HepG2 (cell line): ENCODE data around the gene APBA1. TPM values are rescaled to one million over a fixed set of nuclear protein-coding genes. Genes with fewer than 3 reads are reported as not detected.

Experiments
- ATAC-seq: fragments of 200-7000 bp; cut with Tn5 transposase; 3 replicates; pipeline ENCODE4 v1.9.1; 2020; ENCODE audit warnings: mild to moderate bottlenecking, moderate library complexity
- BruUV-seq: library from RNA; stranded (reverse); fragments of 400-500 nt; replicated peaks from 2 replicates; lab custom pipeline; 2021; lab: Mats Ljungman, UMichigan
- CTCF ChIA-PET: fragments of 300-600 bp; formaldehyde crosslinking; extraction: SDS; loops from one replicate; lab custom pipeline; 2021; ENCODE audit warnings: low total read pairs, inconsistent platforms, low intra/inter-chr PET ratio; lab: Yijun Ruan, JAX
- POLR2A ChIA-PET: fragments of 350-600 bp; sonication (Branson Sonifier 250); formaldehyde crosslinking; loops from one replicate; lab custom pipeline; 2020; ENCODE audit warnings: antibody characterized with exemption, inconsistent platforms; lab: Yijun Ruan, JAX
- DNase-seq: peaks from one replicate; pipeline ENCODE4 v3.0.0-alpha.2; 2015; ENCODE audit warnings: low spot score
- FAIRE-seq: peaks from 3 replicates; lab custom pipeline; 2011; peaks lifted over from hg19 to GRCh38; lab: Jason Lieb, UNC
- H2AFZ ChIP-seq: one replicate; pipeline ENCODE4 v1.6.1; 2011; ENCODE audit warnings: low read length, inconsistent platforms
- H3K27ac ChIP-seq: fragments of 300-600 bp; 3 replicates; pipeline ENCODE4 v1.8.0; 2011; ENCODE audit warnings: mixed run types, mild to moderate bottlenecking, mixed read lengths, low read length, inconsistent platforms; ENCODE audit not compliant: insufficient read depth; ENCODE audit errors: extremely low read length
- H3K27me3 ChIP-seq, 2 experiments: fragments of 200-600 bp in 1 of 2; 2 replicates in 1 of 2; 3 replicates in 1 of 2; pipeline versions ENCODE4 v1.6.0 to v1.8.0; 2011; ENCODE audit warnings: low read length in 2 of 2, mild to moderate bottlenecking in 2 of 2, moderate library complexity in 2 of 2, inconsistent platforms in 1 of 2; ENCODE audit not compliant: insufficient read depth in 2 of 2, control insufficient read depth in 1 of 2
- H3K36me3 ChIP-seq, 2 experiments: fragments of 200-600 bp in 1 of 2; replicated peaks in 1 of 2; 2 replicates in 1 of 2; 3 replicates in 1 of 2; pipeline versions ENCODE4 v1.5.1 to v1.8.0; 2011; ENCODE audit warnings: low read length in 2 of 2, inconsistent platforms in 1 of 2; ENCODE audit not compliant: insufficient read depth in 2 of 2, control insufficient read depth in 1 of 2
- H3K4me1 ChIP-seq: 2 replicates; pipeline ENCODE4 v1.5.1; 2012; ENCODE audit warnings: low read length, inconsistent platforms; ENCODE audit not compliant: insufficient read depth
- H3K4me2 ChIP-seq: 2 replicates; pipeline ENCODE4 v1.6.0; 2011; ENCODE audit warnings: low read depth, low read length, inconsistent platforms
- H3K4me3 ChIP-seq, 3 experiments: fragments of 200-600 bp in 1 of 3; sonication (generic), shearing (Covaris generic) in 1 of 3; replicated peaks in 1 of 3; 2 replicates each; pipeline ENCODE4 v1.5.1; 2011 to 2016; ENCODE audit warnings: low read length in 3 of 3, inconsistent platforms in 2 of 3, low read depth in 2 of 3, mild to moderate bottlenecking in 2 of 3, control low read depth in 1 of 3, mixed read lengths in 1 of 3; ENCODE audit not compliant: insufficient read depth in 1 of 3
- H3K79me2 ChIP-seq: one replicate; pipeline ENCODE4 v1.6.1; 2011; ENCODE audit warnings: low read length, inconsistent platforms; ENCODE audit not compliant: insufficient read depth
- H3K9ac ChIP-seq: 2 replicates; pipeline ENCODE4 v1.6.0; 2011; ENCODE audit warnings: mild to moderate bottlenecking, low read depth, low read length, inconsistent platforms; ENCODE audit not compliant: insufficient read depth
- H3K9me3 ChIP-seq: 2 replicates; pipeline ENCODE4 v1.5.1; 2012; ENCODE audit warnings: mild to moderate bottlenecking, low read length
- H4K20me1 ChIP-seq: 2 replicates; pipeline ENCODE4 v1.6.0; 2011; ENCODE audit warnings: inconsistent platforms, mild to moderate bottlenecking, low read length, moderate library complexity; ENCODE audit not compliant: insufficient read depth
- BORCS8-MEF2B ChIP-seq: sonication (generic); formaldehyde crosslinking; IDR thresholded peaks from 2 replicates; pipeline ENCODE4 v1.8.0; 2022; ENCODE audit warnings: mild to moderate bottlenecking, missing genetic modification reagents
- CEBPB ChIP-seq: IDR thresholded peaks from 2 replicates; pipeline ENCODE4 v1.6.1; 2011; ENCODE audit warnings: low read depth, low read length, improper control_type of control experiment, borderline replicate concordance
- CREB1 ChIP-seq, 2 experiments: fragments of 450-650 bp in 1 of 2; IDR thresholded peaks; 2 replicates each; pipeline ENCODE4 v1.6.1; 2016 to 2017; ENCODE audit warnings: control low read depth in 1 of 2, mild to moderate bottlenecking in 1 of 2, missing compliant biosample characterization in 1 of 2, missing genetic modification characterization in 1 of 2
- GTF3A ChIP-seq: sonication (generic); formaldehyde crosslinking; conservative IDR thresholded peaks from 2 replicates; pipeline ENCODE4 v1.4.0; 2020; ENCODE audit warnings: mild to moderate bottlenecking, missing genetic modification reagents
- JDP2 ChIP-seq: sonication (generic); formaldehyde crosslinking; IDR thresholded peaks from 2 replicates; pipeline ENCODE4 v1.8.1; 2022; ENCODE audit warnings: missing genetic modification reagents, borderline replicate concordance
- RAD21 ChIP-seq: fragments of 450-650 bp; formaldehyde crosslinking; IDR thresholded peaks from 2 replicates; pipeline ENCODE4 v1.5.0; 2020; ENCODE audit warnings: mild to moderate bottlenecking
- SMC3 ChIP-seq: IDR thresholded peaks from 2 replicates; pipeline ENCODE4 v1.6.1; 2011; ENCODE audit warnings: low read length, improper control_type of control experiment
- STAG1 ChIP-seq: sonication (generic); formaldehyde crosslinking; IDR thresholded peaks from 2 replicates; pipeline ENCODE4 v1.4.0; 2020; ENCODE audit warnings: missing genetic modification reagents
- ZNF629 ChIP-seq: sonication (generic); formaldehyde crosslinking; conservative IDR thresholded peaks from 2 replicates; pipeline ENCODE4 v1.5.0; 2020; ENCODE audit warnings: missing genetic modification reagents
- WGBS: methylation state at CpG from one replicate; pipeline ENCODE4 v1.1.6; 2017; ENCODE audit warnings: low lambda C conversion rate; 5-methylcytosine and 5-hydroxymethylcytosine counted together
- in situ Hi-C: cut with HindIII; loops from 2 replicates; pipeline ENCODE4 v1.10.0; 2017; ENCODE audit warnings: low pct_unique_long_range_greater_than_20kb; ENCODE audit not compliant: extremely low pct_ligation_motif_present
- intact Hi-C: fragments of 100-400 bp; cut with micrococcal nuclease; formaldehyde crosslinking; loops from one replicate; pipeline ENCODE4 v1.10.0; 2022; ENCODE audit not compliant: unreplicated experiment
- polyA plus RNA-seq, 8 experiments: library from polyadenylated mRNA; depleted of rRNA in 3 of 8; stranded (reverse) in 7 of 8; unstranded in 1 of 8; fragments of >200 nt; fragmentation: Illumina TruSeq in 4 of 8; extraction: Trizol in 4 of 8; gene quantifications; 2 replicates each; pipeline versions ENCODE4 v1.2.1 to v1.2.3, GENCODE V29; 2011 to 2016; ENCODE audit warnings: low read depth in 4 of 8, missing spikeins in 1 of 8, mixed read lengths in 1 of 8; ENCODE audit not compliant: insufficient read depth in 1 of 8
- total RNA-seq, 5 experiments: library from RNA; depleted of rRNA; stranded (reverse); fragments of >200 nt; fragmentation: Illumina TruSeq; extraction: Trizol; gene quantifications; 2 replicates each; pipeline ENCODE4 v1.2.3, GENCODE V29; 2016; ENCODE audit warnings: low read depth in 1 of 5
- TF ChIP-seq, protein P1 (sequence below): sonication (generic); formaldehyde crosslinking; IDR thresholded peaks from 2 replicates; pipeline ENCODE4 v1.5.0; 2020; ENCODE audit warnings: mild to moderate bottlenecking, missing genetic modification reagents, moderate library complexity
- TF ChIP-seq, protein P2 (sequence below): sonication (generic); formaldehyde crosslinking; IDR thresholded peaks from 2 replicates; pipeline ENCODE4 v1.4.0; 2020; ENCODE audit warnings: mild to moderate bottlenecking, missing genetic modification reagents, borderline replicate concordance

APBA1 gene
- total and polyA plus RNA-seq, 2 of the 13 experiments (the other 11 are each of a cell fraction or from before 2014, with no cell fraction given): 0.15 TPM; not detected in 1

GRCh38 chr9:69554945-69555344 is 117.2 kb downstream of the APBA1 start:
- 30% methylated on average over 6 of the region's 6 CpGs for WGBS
- in situ Hi-C loops: no loop called here
- H3K27ac ChIP-seq: no peak overlapping the region
- H3K4me3 ChIP-seq: no peak overlapping the region
- H3K4me2 ChIP-seq: no peak overlapping the region
- DNase-seq (no peak), ATAC-seq (no peak), FAIRE-seq (no peak)
- no peaks in the 10 kb centered on the region for H4K20me1 ChIP-seq
- H3K9me3 ChIP-seq: no peaks in the 10 kb centered on the region
- H3K36me3 ChIP-seq: no peaks in the 10 kb centered on the region
- no peak overlapping the region for H2AFZ ChIP-seq
- no peak overlapping the region for H3K9ac ChIP-seq
- H3K27me3 ChIP-seq: no peaks in the 10 kb centered on the region
- no TSS peak for BruUV-seq
- POLR2A ChIA-PET: no interaction called here
- no peaks in the 10 kb centered on the region for H3K4me1 ChIP-seq
- no peak for TF ChIP-seq GTF3A (CRISPR knock-in tag)
- 0 out of 2 replicates have a peak, but pooled peaks have one; percentile 3 for TF ChIP-seq CEBPB
- TF ChIP-seq, all 625 proteins: peak for 1
- H3K79me2 ChIP-seq: no peaks in the 10 kb centered on the region
- intact Hi-C loops: no loop called here
- CTCF ChIA-PET: no interaction called here

GRCh38 chr9:69549310-69550202 is 122.6 kb downstream of the APBA1 start:
- no peaks in the 10 kb centered on the region for H3K79me2 ChIP-seq
- DNase-seq (peak; percentile 45), FAIRE-seq (peak; percentile 79), ATAC-seq (peak; percentile 52)
- no TSS peak for BruUV-seq
- no peaks in the 10 kb centered on the region for H4K20me1 ChIP-seq
- no peak overlapping the region for H3K4me3 ChIP-seq
- H3K27ac ChIP-seq: no peak overlapping the region
- no peak overlapping the region for H3K4me2 ChIP-seq
- H3K4me1 ChIP-seq: no peaks in the 10 kb centered on the region
- no peak overlapping the region for H3K9ac ChIP-seq
- POLR2A ChIA-PET: no interaction called here
- TF ChIP-seq RAD21 (peak; percentile 43; the same call in 1 of the 2 replicates), JDP2 (CRISPR knock-in tag) (no peak), ZNF629 (CRISPR knock-in tag) (0 out of 2 replicates have a peak, but pooled peaks have one; percentile 46), SMC3 (peak; percentile 85), BORCS8-MEF2B (CRISPR knock-in tag) (0 out of 2 replicates have a peak, but pooled peaks have one; percentile 33), CREB1 (IDR thresholded peaks at IDR 0.05) (0 out of 2 replicates have a peak, but pooled peaks have one; percentile 20), CREB1 (CRISPR knock-in tag; IDR thresholded peaks at IDR 0.05) (no peak), STAG1 (CRISPR knock-in tag) (peak; percentile 88)
- TF ChIP-seq, protein P1, sequence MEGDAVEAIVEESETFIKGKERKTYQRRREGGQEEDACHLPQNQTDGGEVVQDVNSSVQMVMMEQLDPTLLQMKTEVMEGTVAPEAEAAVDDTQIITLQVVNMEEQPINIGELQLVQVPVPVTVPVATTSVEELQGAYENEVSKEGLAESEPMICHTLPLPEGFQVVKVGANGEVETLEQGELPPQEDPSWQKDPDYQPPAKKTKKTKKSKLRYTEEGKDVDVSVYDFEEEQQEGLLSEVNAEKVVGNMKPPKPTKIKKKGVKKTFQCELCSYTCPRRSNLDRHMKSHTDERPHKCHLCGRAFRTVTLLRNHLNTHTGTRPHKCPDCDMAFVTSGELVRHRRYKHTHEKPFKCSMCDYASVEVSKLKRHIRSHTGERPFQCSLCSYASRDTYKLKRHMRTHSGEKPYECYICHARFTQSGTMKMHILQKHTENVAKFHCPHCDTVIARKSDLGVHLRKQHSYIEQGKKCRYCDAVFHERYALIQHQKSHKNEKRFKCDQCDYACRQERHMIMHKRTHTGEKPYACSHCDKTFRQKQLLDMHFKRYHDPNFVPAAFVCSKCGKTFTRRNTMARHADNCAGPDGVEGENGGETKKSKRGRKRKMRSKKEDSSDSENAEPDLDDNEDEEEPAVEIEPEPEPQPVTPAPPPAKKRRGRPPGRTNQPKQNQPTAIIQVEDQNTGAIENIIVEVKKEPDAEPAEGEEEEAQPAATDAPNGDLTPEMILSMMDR: peak; percentile 82
- TF ChIP-seq, protein P2, sequence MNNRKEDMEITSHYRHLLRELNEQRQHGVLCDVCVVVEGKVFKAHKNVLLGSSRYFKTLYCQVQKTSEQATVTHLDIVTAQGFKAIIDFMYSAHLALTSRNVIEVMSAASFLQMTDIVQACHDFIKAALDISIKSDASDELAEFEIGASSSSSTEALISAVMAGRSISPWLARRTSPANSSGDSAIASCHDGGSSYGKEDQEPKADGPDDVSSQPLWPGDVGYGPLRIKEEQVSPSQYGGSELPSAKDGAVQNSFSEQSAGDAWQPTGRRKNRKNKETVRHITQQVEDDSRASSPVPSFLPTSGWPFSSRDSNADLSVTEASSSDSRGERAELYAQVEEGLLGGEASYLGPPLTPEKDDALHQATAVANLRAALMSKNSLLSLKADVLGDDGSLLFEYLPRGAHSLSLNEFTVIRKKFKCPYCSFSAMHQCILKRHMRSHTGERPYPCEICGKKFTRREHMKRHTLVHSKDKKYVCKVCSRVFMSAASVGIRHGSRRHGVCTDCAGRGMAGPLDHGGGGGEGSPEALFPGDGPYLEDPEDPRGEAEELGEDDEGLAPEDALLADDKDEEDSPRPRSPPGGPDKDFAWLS: no peak
- no peak overlapping the region for H2AFZ ChIP-seq
- no peaks in the 10 kb centered on the region for H3K9me3 ChIP-seq
- intact Hi-C loops (loop anchor here (1.0 to 2.0 kb wide), 2 partner anchors 137 to 329 kb away; no protein-coding TSS in a partner anchor), in situ Hi-C loops (loop anchor here (5.0 kb wide), 1 partner anchor 127 kb away; no protein-coding TSS in a partner anchor)
- 13% methylated on average over 14 of the region's 14 CpGs for WGBS
- CTCF ChIA-PET: interaction anchor here (2.0 to 6.0 kb wide), 3 partner anchors 126 to 328 kb away, joined by 8 to 87 read pairs (median 9); no protein-coding TSS in a partner anchor
- peaks cover 1 to 7% of the 10 kb centered on the region in 2 experiments; a peak in 1 of 5 replicates for H3K27me3 ChIP-seq
- H3K36me3 ChIP-seq: no peaks in the 10 kb centered on the region
